CD4-positive, alpha-beta T cell treated with Interleukin-15 for 4 hours (primary cell): ENCODE data around the gene DZIP3.

Experiments used
- DNase-seq: peaks from one replicate; pipeline ENCODE4 v3.0.0-alpha.2; 2020; ENCODE audit warnings: low spot score

Gene DZIP3, protein sequence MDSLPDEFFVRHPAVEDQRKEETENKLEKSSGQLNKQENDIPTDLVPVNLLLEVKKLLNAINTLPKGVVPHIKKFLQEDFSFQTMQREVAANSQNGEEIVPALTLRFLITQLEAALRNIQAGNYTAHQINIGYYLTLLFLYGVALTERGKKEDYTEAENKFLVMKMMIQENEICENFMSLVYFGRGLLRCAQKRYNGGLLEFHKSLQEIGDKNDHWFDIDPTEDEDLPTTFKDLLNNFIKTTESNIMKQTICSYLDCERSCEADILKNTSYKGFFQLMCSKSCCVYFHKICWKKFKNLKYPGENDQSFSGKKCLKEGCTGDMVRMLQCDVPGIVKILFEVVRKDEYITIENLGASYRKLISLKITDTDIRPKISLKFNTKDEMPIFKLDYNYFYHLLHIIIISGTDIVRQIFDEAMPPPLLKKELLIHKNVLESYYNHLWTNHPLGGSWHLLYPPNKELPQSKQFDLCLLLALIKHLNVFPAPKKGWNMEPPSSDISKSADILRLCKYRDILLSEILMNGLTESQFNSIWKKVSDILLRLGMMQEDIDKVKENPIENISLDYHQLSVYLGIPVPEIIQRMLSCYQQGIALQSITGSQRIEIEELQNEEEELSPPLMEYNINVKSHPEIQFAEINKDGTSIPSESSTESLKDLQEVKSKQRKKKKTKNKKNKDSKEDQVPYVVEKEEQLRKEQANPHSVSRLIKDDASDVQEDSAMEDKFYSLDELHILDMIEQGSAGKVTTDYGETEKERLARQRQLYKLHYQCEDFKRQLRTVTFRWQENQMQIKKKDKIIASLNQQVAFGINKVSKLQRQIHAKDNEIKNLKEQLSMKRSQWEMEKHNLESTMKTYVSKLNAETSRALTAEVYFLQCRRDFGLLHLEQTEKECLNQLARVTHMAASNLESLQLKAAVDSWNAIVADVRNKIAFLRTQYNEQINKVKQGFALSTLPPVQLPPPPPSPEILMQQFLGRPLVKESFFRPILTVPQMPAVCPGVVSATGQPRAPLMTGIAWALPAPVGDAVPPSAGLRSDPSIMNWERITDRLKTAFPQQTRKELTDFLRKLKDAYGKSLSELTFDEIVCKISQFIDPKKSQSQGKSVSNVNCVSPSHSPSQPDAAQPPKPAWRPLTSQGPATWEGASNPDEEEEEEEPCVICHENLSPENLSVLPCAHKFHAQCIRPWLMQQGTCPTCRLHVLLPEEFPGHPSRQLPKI

DNA sequence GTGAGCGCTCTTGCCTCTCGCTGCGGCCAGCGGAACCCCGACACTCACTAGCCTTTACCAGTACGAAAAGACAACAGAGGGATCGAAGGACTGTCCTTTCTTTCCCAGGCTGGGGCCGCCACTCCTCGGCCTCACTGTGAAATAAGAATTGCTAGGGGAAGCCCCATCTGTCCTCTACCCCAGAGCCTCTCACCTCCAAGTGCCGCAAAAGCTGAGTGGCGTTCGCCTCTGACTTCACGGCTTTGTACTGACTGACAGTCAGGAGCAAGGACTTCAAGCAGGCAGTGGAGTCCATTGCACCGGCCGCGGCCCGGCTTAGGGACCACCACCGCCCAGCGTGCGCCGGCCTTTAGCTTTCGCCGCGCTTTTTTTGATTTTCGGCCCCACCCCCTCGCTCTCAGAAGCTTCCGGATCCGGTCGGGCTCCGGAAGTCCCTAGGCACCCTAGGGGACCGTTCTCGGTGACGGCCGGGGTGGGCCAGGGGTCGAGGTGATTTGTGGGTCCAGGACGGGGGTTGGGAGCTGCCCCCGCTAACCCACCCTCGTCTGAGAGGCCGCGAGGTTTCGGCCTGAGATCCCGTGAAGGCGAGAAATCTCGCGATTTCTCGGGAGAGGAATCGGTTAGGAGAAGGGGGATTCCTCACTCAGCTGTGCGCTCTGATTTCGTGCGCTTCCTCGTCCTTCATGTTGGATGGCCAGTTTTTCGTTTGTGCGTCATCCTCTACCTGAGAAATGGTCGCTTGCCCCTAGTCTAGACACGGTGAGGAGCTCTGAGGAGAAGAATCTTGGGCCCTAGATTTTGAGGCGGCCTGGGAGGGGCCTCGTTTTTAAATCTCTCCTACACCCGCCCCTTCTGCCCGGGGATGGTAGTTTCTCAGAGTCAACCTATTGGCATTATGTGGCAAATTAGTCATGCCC is at the start of gene DZIP3, which contains the start of gene CIP2A:
Gene DZIP3 (plus strand): TSS at position 642 of the 917 bp plus-strand sequence. CDS start 15,685 bp downstream, outside the sequence.
Gene CIP2A (minus strand): TSS at position 358 of the 917 bp plus-strand sequence. CDS start 63 bp downstream, at position 295.
- DNase-seq: peak; percentile 86

GRCh38 chr3:108546247-108546646 is 43.3 kb upstream of the DZIP3 start:
- no peak for DNase-seq

DNA sequence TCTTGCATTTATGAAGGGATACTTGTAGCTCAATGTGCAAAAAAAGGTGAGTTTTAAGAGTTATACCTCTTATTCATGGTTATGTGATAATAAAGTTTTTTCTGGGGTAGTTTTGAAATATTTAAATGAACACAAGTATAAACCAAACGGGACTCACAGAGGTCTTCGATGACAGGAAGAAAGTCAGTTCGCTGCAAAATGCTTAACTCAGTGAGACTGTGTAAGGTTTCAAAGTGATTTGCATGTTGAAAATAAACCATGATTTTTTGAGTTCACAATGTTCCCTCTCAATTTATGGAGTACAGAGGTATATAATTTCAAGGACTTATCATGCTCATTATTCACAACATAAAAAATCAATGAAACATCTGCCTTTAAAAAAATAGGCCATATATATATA is 42.8 kb upstream of the DZIP3 start:
- no peak for DNase-seq

DNA sequence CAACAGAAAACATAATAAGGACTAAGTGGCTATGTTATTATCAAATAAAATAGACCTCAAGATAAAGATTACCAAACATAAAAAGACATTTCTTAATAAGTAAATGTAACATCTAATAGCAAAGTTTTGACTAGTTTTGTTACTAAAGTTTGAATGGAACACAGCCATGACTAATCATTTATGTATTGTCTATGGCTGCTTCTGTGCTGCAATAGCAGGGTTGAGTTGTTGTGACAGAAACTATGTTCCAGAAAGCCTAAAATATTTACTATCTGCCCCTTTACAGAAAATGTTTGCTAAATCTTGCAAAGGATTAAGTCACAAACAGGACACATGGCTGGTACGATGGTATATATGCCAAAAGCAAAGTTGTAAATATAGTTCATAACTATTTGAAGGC is 41.2 kb upstream of the DZIP3 start:
- no peak for DNase-seq

DNA sequence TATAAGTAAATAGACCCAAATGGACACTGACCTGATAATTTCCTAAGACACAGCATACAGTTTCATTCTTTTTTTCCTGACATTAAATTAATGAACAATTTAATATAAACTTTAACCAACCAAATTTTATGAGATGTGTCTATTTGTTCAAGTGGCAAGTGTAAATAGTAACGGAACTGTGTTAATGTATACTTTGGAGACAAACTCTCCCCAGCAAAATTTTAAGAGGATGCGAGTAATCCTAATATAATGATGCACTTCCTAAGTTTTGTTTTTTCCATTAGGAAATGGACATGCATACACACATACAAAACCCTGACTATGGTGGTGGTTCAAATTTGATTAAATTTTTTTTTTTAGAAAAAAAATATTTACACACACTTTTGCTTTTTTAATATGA is 40.6 kb upstream of the DZIP3 start:
- DNase-seq: no peak

DNA sequence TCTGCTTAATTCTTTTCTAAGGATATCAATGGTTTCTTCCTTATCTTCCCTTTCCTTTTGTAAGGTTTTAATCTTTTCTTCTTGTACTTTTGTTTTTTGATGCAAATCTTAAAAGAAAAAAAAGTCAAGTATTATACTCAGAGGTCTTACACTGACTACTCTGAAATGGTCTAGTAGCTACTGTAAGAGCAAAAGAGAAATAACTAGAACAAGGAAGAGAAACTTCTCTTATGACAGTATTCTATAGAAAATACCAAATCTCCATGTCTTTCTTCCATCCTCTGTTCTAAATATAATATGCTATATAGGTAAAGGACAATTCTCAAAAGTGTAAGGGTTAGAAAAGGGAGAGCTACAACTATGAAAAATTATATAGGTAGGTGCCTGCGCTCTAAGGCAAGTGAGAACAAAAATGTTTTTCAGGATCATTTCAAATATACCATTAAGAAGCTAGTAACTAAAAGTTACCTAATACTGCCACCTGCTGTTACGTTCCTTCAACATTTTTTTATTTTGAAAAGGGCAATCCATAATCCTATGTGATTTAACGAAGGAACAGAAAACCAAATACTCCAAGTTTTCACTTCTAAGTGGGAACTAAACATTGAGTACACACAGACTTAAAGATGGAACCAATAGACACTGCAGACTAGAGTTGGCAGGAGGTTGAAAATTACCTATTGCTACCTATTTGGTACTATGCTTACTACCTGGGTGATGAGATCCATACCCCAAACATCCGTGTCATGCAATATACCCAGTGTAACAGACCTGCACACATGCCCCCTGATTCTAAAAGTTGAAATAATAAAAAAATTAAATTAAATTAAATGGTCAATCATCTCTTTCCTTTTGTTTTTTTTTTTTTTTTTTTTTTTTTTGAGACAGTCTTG is 37.0 kb upstream of the DZIP3 start:
- peak; percentile 52 for DNase-seq

DNA sequence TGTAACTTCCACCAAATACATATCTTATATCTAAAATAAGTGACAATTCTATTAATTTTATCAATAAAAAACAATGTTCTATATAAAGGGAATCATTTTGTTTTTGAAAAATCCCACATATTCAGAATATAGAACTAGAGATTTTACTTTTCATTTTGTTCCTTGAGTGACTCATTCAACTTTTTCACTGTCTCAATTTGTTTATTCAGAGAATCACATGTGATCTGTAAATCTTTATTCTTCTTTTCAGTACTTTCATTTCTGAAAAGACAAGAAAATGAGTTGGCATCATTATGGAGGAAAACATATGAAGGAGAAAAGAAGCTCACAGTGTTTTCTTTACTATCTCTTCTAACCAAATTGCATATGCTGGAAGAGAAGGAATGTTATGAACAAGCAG is 35.3 kb upstream of the DZIP3 start:
- no peak for DNase-seq

DNA sequence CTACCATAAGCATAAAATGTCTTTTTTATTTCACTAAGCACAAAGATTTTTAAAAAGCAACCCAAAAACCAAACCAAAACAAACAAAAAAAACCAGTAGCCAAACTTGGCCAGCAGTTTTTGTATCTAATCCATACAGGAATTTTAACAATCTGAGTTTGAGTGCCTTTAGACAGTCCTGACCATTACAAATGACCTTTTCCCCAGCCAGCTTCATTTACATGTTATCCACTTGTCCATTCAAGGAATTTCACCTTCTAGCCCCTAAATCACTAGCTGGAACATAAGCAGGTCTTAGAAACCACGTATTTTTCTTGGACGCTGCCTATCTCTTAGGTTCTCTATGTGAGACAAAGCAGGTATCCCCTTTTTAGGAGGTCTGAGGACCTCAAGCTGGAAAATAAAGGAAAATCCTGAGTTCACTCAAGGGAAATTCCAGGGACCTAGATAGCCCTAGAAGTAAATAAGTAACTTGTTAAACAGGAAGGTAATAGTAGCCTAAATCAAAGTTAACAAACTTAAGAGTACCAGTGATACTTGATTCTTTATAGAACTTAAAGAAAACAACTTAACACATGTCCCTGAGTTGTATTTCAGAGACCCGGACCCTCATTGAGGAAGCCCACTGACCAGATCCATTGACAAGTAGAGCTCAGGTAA is 34.5 kb upstream of the DZIP3 start:
- no peak for DNase-seq

DNA sequence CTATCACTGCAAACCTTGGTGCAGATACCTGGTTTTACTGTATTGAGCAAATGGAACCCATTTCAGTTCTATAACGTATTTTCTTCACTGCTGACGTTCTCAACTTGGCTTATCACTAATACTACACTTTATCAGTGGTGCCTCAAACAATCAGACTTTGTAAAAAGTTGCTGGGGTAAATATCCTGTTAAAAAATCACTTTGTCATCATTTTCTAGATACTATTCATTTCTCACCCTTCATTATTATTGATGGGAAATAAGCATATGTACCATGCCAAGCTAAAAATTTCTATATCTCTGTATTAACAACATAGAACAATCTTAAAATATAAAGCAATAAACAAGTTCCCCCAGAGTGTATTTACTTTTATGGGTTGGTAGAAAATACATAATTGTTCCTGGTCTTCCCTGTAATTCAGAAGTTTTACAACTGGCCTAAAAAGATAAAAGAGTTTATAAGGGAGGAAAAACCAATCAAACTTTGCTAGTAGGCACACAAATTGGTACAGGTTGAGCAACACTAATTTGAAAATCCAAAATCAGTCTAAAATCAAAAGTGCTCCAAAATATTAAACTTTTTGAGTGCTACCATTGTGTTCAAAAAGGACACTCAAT is 33.4 kb upstream of the DZIP3 start:
- DNase-seq: no peak

GRCh38 chr3:108562565-108562964 is 27.0 kb upstream of the DZIP3 start:
- no peak for DNase-seq

GRCh38 chr3:108564564-108564963 is 25.0 kb upstream of the DZIP3 start:
- no peak for DNase-seq

DNA sequence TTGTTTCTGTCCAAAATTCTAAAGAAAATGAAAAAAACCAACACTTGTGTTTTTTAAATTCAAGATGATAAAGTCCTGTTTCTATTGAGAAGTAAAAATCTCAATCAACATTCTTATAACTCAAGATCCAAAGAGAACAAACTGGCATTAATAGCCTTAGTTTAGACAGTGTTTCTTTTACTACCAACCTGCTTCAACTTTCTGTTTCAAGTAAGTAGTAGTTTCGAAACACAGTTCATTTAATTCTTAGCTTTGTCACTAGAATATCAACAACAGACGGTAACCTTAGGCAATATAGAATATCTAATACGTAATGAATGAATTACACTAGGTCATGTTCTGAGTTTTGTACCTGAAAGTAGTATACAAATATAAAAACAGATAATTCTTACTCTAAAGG is 24.0 kb upstream of the DZIP3 start:
- DNase-seq: no peak

DNA sequence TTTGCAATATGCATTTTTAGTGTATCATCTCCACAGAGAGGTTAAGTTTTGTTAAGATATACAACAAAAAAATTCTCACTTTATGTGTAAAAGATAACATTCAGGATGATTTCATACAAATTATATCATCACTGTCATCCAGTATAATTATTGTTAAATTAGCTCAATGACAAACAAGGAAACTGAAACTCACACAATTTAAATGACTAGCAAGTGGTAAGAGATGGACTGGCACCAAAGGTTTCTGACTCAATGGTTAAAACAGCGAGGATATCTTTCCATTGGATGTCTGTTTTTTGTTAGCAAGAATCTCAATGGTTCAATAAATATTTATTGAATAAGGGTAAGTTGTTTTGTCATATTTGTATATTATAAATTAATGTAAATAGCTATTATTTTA is 22.9 kb upstream of the DZIP3 start:
- no peak for DNase-seq

DNA sequence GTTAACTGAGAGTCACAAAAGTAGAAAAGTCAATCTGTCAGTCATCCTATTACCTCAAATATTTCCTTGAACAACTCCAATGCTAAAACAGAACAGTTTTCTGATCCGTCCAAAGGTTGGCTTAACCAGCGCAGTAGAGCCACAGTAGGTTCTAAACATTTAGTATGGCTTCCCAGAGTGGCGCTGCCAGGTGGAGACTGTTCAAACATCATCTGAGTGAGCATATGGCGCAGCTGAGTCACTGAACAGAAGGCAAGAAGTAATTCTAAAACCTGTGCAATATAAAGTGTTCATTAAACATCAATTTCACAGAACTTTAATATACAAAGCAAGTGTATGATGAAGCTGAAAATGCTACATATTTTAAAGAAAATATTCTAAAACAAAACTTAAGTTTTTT is 20.2 kb upstream of the DZIP3 start:
- DNase-seq: no peak

DNA sequence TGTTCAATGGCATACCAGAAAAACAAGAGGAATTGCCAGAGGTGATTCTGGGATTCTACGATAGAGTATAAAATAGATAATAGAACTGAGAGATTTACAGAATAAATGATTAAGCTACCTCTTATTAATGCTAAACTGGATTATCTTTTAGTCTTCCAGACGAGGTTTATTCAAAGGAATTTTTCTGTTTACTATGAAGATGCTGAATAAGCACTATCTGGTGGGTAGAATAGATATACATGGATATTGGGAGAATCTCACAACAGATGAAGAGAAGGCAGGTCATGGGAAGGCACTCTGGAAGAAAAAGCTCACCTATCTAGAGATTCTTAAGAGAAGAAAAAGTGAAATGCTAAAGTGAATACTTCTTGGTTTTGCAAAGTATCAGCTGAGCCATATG is 11.5 kb upstream of the DZIP3 start:
- no peak for DNase-seq

GRCh38 chr3:108588601-108589000 is 921 bp upstream of the DZIP3 start:
- no peak for DNase-seq

GRCh38 chr3:108589998-108590323 is 439 bp downstream of the DZIP3 start:
- DNase-seq: no peak

DNA sequence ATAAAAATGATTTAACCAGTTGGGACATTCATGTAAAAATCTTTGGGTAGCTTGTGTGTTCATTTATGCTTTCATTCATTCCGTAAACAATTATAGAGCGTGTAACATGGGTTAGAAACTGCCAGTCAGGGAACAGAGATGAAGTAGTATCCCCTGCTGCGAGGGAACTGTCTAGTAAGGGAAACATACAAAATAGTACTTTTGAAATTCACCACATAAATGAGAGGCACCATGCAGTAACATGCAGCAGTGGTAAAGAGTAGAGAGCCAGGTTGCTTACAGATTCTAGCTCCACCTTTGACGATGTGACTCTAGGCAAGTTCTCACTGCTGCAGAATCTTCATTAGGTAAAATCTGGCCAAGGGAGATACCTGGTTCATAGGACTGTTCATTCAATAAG is 938 bp downstream of the DZIP3 start:
- DNase-seq: no peak

DNA sequence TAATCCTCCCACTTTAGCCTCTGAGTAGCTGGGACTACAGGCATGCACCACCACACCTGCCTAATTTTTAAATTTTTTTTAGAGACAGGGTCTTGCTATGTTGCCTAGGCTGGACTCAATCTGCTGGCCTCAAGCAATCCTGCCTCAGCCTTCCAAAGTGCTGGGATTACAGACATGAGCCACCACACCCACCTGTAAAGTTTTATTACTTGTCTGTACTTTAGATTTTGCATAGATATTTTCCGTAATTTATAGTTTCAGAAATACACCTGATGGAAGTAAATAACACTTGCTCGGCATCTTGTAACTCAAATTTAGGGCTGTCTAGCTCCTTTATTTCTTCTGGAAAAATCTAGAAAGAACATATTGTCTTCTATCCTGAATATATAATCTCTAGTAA is 5.8 kb downstream of the DZIP3 start:
- DNase-seq: no peak
